Measurements from ENCODE around the gene NES. TPM values are rescaled to one million over a fixed set of nuclear protein-coding genes. Genes with fewer than 3 reads are reported as not detected.

NES gene
- total and polyA plus RNA-seq, 12 donors: 46.8 to 389 (median 177) TPM

GRCh38 chr1:156623946-156624813, 53.0 kb downstream of the NES start:
- intact Hi-C loops (cut with DNase I): loop anchor here in 3 of 10 donors (2.0 to 5.0 kb wide), 2 partner anchors 33 to 101 kb away; no protein-coding TSS in a partner anchor
- peak in 7 of 9 donors; percentile 18 to 59 (median 47) for TF ChIP-seq CTCF (IDR thresholded peaks at IDR 0.05)
- H3K27me3 ChIP-seq: peaks cover 19 to 97% (median 56%) of the 10 kb centered on the region in 7 donors
- peaks cover 10 to 34% (median 24%) of the 10 kb centered on the region in 9 donors for H3K4me1 ChIP-seq
- no peaks in the 10 kb centered on the region for H3K36me3 ChIP-seq
- ATAC-seq: peak; percentile 65 to 82 (median 78)
- H3K9me3 ChIP-seq: no peaks in the 10 kb centered on the region
- peak overlapping the region in 9 of 10 donors; percentile 45 to 76 (median 63) for H3K27ac ChIP-seq
- peak; percentile 47 to 64 for DNase-seq
- peak overlapping the region; percentile 34 to 58 (median 49) for H3K4me3 ChIP-seq
- 1 to 3% methylated on average over 86 to 87 of the region's 87 CpGs for WGBS, 2 donors

- H3K27me3 ChIP-seq: peaks cover 19 to 83% (median 44%) of the 10 kb centered on the region in 7 donors
Observed at GRCh38 chr1:156622581-156623297, 54.5 kb downstream of the NES start.

GRCh38 chr1:156619582-156619955, 57.6 kb downstream of the NES start:
- TF ChIP-seq CTCF (IDR thresholded peaks at IDR 0.05): peak in 1 of 9 donors; percentile 2
- Histone ChIP-seq H3K27me3 (peaks cover 10 to 64% (median 14%) of the 10 kb centered on the region in 7 donors), H3K4me1 (peaks cover 12 to 41% (median 31%) of the 10 kb centered on the region in 9 donors), H3K36me3 (no peaks in the 10 kb centered on the region), H3K9me3 (no peaks in the 10 kb centered on the region), H3K27ac (no peak overlapping the region), H3K4me3 (no peak overlapping the region)
- no peak for ATAC-seq
- intact Hi-C loops (cut with DNase I): loop anchor here in 2 of 10 donors (5.0 to 10.0 kb wide), 2 partner anchors 37 to 165 kb away; no protein-coding TSS in a partner anchor
- 33 to 37% methylated on average over 6 of the region's 6 CpGs for WGBS, 2 donors
- DNase-seq: no peak

More at GRCh38 chr1:156622581-156623297, 54.5 kb downstream of the NES start:
- WGBS, 2 donors: 86 to 87% methylated on average over 6 of the region's 6 CpGs
- Histone ChIP-seq H3K4me3 (no peak overlapping the region), H3K27ac (no peak overlapping the region), H3K4me1 (peaks cover 10 to 34% (median 24%) of the 10 kb centered on the region in 9 donors), H3K36me3 (no peaks in the 10 kb centered on the region), H3K9me3 (no peaks in the 10 kb centered on the region)
- DNase-seq (no peak), ATAC-seq (no peak)
- intact Hi-C loops (cut with DNase I): loop anchor here in 2 of 10 donors (5.0 kb wide), 1 partner anchor 35 kb away; no protein-coding TSS in a partner anchor
- TF ChIP-seq CTCF (IDR thresholded peaks at IDR 0.05): no peak

Measured in heart right ventricle (tissue), 16 donors.